Nephron (organoid): Measurements from ENCODE around the gene KNCN.

Experiments used
- H3K27ac Mint-ChIP-seq, 3 experiments: 2 replicates each; pipeline ENCODE4 v1.8.0; 2020; ENCODE audit warnings: mixed read lengths in 3 of 3, mild to moderate bottlenecking in 2 of 3, moderate library complexity in 1 of 3
- H3K27me3 Mint-ChIP-seq: 2 replicates; pipeline ENCODE4 v1.8.0; 2021; ENCODE audit warnings: low read depth, mild to moderate bottlenecking, moderate library complexity, mixed read lengths
- H3K36me3 Mint-ChIP-seq: 2 replicates; pipeline ENCODE4 v1.8.0; 2020; ENCODE audit warnings: low read depth, mixed read lengths
- H3K4me1 Mint-ChIP-seq: 2 replicates; pipeline ENCODE4 v1.8.0; 2020; ENCODE audit warnings: mixed read lengths
- H3K4me3 Mint-ChIP-seq, 3 experiments: 2 replicates each; pipeline ENCODE4 v1.8.0; 2020; ENCODE audit warnings: mild to moderate bottlenecking in 3 of 3, mixed read lengths in 3 of 3, moderate library complexity in 2 of 3
- H3K9me3 Mint-ChIP-seq: 2 replicates; pipeline ENCODE4 v1.8.0; 2020; ENCODE audit warnings: mixed read lengths
- CTCF ChIP-seq, 3 experiments: fragments of 200-600 bp; sonication (generic); IDR thresholded peaks; one replicate each; pipeline ENCODE4 v1.5.0; 2021; ENCODE audit warnings: antibody characterized with exemption in 3 of 3; ENCODE audit not compliant: unreplicated experiment in 3 of 3

The KNCN gene

GRCh38 chr1:46575300-46575699 lies 23.9 kb upstream of the KNCN start:
- no peak overlapping the region for H3K4me3 Mint-ChIP-seq
- H3K27me3 Mint-ChIP-seq = peaks cover 5% of the 10 kb centered on the region
- peaks cover 10% of the 10 kb centered on the region for H3K36me3 Mint-ChIP-seq
- no peak for TF ChIP-seq CTCF (IDR thresholded peaks at IDR 0.05; ENCODE audit: unreplicated experiment in 3 of 3)
- H3K4me1 Mint-ChIP-seq = peaks cover 7% of the 10 kb centered on the region
- H3K27ac Mint-ChIP-seq = peak overlapping the region in 1 of 3 experiments; percentile 60
- no peaks in the 10 kb centered on the region for H3K9me3 Mint-ChIP-seq

GRCh38 chr1:46571691-46572225 lies 20.3 kb upstream of the KNCN start:
- TF ChIP-seq CTCF (IDR thresholded peaks at IDR 0.05; ENCODE audit: unreplicated experiment in 3 of 3) = no peak
- Mint-ChIP-seq H3K36me3 (peaks cover 17% of the 10 kb centered on the region), H3K4me1 (peaks cover 18% of the 10 kb centered on the region), H3K9me3 (no peaks in the 10 kb centered on the region), H3K4me3 (no peak overlapping the region), H3K27me3 (peaks cover 10% of the 10 kb centered on the region), H3K27ac (no peak overlapping the region)

- TF ChIP-seq CTCF (IDR thresholded peaks at IDR 0.05; ENCODE audit: unreplicated experiment in 3 of 3) = no peak
- H3K36me3 Mint-ChIP-seq = peaks cover 26% of the 10 kb centered on the region
- peaks cover 12% of the 10 kb centered on the region for H3K4me1 Mint-ChIP-seq
- H3K9me3 Mint-ChIP-seq = no peaks in the 10 kb centered on the region
- no peak overlapping the region for H3K4me3 Mint-ChIP-seq
- peaks cover 5% of the 10 kb centered on the region for H3K27me3 Mint-ChIP-seq
- peak overlapping the region in 2 of 3 experiments; percentile 3 to 11 for H3K27ac Mint-ChIP-seq
These were observed 18.7 kb upstream of the KNCN start for GRCh38 chr1:46569884-46570725.

- H3K9me3 Mint-ChIP-seq = no peaks in the 10 kb centered on the region
- no peak overlapping the region for H3K4me3 Mint-ChIP-seq
- peak overlapping the region in 1 of 3 experiments; percentile 11 for H3K27ac Mint-ChIP-seq
- peaks cover 5% of the 10 kb centered on the region for H3K27me3 Mint-ChIP-seq
- H3K4me1 Mint-ChIP-seq = peaks cover 12% of the 10 kb centered on the region
- H3K36me3 Mint-ChIP-seq = peaks cover 25% of the 10 kb centered on the region
- TF ChIP-seq CTCF (IDR thresholded peaks at IDR 0.05; ENCODE audit: unreplicated experiment in 3 of 3) = no peak
These were observed 17.7 kb upstream of the KNCN start for GRCh38 chr1:46569116-46569515.

GRCh38 chr1:46568461-46568891 lies 17.0 kb upstream of the KNCN start:
- no peak for TF ChIP-seq CTCF (IDR thresholded peaks at IDR 0.05; ENCODE audit: unreplicated experiment in 3 of 3)
- peaks cover 5% of the 10 kb centered on the region for H3K27me3 Mint-ChIP-seq
- H3K9me3 Mint-ChIP-seq = no peaks in the 10 kb centered on the region
- H3K4me1 Mint-ChIP-seq = peaks cover 12% of the 10 kb centered on the region
- H3K27ac Mint-ChIP-seq = no peak overlapping the region
- H3K36me3 Mint-ChIP-seq = peaks cover 26% of the 10 kb centered on the region
- no peak overlapping the region for H3K4me3 Mint-ChIP-seq
